Measurements from ENCODE around the gene TBC1D2.

TBC1D2 gene

GRCh38 chr9:98199388-98200033, 55.9 kb downstream of the TBC1D2 start:
- H3K27ac ChIP-seq (ENCODE audit: extremely low read depth, low read depth, low read length): no peak overlapping the region
- ChIA-PET POLR2A (interaction anchor here (0.6 to 0.7 kb wide), 2 partner anchors 56 to 57 kb away, joined by 5 to 6 read pairs; partner anchors contain the start of gene TBC1D2), CTCF (interaction anchor here (0.6 to 1.6 kb wide), 2 partner anchors 65 to 490 kb away, joined by 3 to 5 read pairs; no protein-coding TSS in a partner anchor)
- no peak overlapping the region for H3K4me3 ChIP-seq (ENCODE audit: low read depth, low read length)
- TF ChIP-seq ZNF280D (tag by site-specific recombination; IDR thresholded peaks at IDR 0.05) (no peak), KLF1 (tag by site-specific recombination; IDR thresholded peaks at IDR 0.05) (no peak), FEZF1 (tag by site-specific recombination; IDR thresholded peaks at IDR 0.05) (no peak), HOXC10 (CRISPR knock-in tag; IDR thresholded peaks at IDR 0.05) (no peak), ZNF16 (tag by site-specific recombination; IDR thresholded peaks at IDR 0.05; ENCODE audit: low read depth) (no peak), ZNF473 (tag by site-specific recombination; IDR thresholded peaks at IDR 0.05) (no peak), ZNF629 (tag by site-specific recombination; IDR thresholded peaks at IDR 0.05) (no peak), GFI1B (tag by site-specific recombination; IDR thresholded peaks at IDR 0.05) (no peak), ZNF544 (tag by site-specific recombination; IDR thresholded peaks at IDR 0.05) (no peak), ZNF302 (tag by site-specific recombination; IDR thresholded peaks at IDR 0.05; ENCODE audit: low read depth) (no peak), ZXDB (tag by site-specific recombination; IDR thresholded peaks at IDR 0.05) (no peak), ZNF155 (tag by site-specific recombination; IDR thresholded peaks at IDR 0.05) (no peak)
- H3K4me1 ChIP-seq (ENCODE audit: control insufficient read depth, insufficient read depth, low read length): no peaks in the 10 kb centered on the region
- H3K9me3 ChIP-seq (ENCODE audit: control insufficient read depth, insufficient read depth, low read depth, low read length): no peaks in the 10 kb centered on the region
- no peaks in the 10 kb centered on the region for H3K36me3 ChIP-seq (ENCODE audit: control insufficient read depth in 2 of 2, insufficient read depth in 1 of 2, low read length in 2 of 2)

- ChIA-PET POLR2A (no interaction called here), CTCF (interaction anchor here (0.6 to 0.8 kb wide), 2 partner anchors 78 to 111 kb away, joined by 3 read pairs; no protein-coding TSS in a partner anchor)
- H3K4me3 ChIP-seq (ENCODE audit: low read depth, low read length): no peak overlapping the region
- TF ChIP-seq ZNF138 (tag by site-specific recombination; IDR thresholded peaks at IDR 0.05; ENCODE audit: borderline replicate concordance) (no peak), ZNF600 (tag by site-specific recombination; IDR thresholded peaks at IDR 0.05) (no peak), SCRT2 (tag by site-specific recombination; IDR thresholded peaks at IDR 0.05) (no peak), ZBTB11 (tag by site-specific recombination; conservative IDR thresholded peaks at IDR 0.05; ENCODE audit: low read depth) (no peak), ZNF692 (tag by site-specific recombination; IDR thresholded peaks at IDR 0.05) (peak; percentile 50; the same call in 1 of the 2 replicates)
- H3K27ac ChIP-seq (ENCODE audit: extremely low read depth, low read depth, low read length): no peak overlapping the region
- no peaks in the 10 kb centered on the region for H3K9me3 ChIP-seq (ENCODE audit: control insufficient read depth, insufficient read depth, low read depth, low read length)
- H3K36me3 ChIP-seq (ENCODE audit: control insufficient read depth in 2 of 2, insufficient read depth in 1 of 2, low read length in 2 of 2): no peaks in the 10 kb centered on the region
- no peaks in the 10 kb centered on the region for H3K4me1 ChIP-seq (ENCODE audit: control insufficient read depth, insufficient read depth, low read length)
Observed at GRCh38 chr9:98195671-98196070, 59.8 kb downstream of the TBC1D2 start.
